ENCODE measurements around the gene KATNAL2.

KATNAL2 gene

GRCh38 chr18:47036298-47036874 lies 119.0 kb downstream of the KATNAL2 start:
- peak; percentile 29 for DNase-seq

DNA sequence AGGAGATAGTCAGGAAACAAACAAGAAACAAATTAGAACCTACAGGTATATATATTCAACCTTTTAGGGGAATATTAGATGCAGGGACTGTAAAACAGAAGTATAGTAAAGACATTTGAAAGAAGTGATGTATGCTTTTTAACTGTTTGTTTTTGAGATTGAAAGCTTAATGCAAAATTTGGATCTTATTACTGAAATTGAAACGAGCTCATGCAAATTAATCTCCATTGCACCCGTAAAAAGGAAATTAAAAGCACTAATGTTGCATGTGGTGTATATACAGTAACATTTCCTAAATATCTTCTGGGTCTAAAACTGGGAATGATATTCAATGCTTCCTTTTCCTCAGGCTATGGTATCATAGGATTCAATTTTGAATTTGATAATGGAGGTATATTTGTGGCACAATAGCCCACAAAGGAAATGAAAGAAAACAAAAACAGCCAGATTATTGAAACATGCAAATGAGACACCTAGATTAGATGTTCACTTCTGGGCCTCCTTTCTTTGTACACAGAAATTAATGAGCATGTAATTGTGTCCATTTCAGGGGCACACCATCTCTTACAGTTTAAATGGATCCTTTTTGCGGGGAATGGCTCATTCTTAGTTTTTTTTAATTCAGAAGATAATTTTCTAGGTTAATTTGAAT lies 119.7 kb downstream of the KATNAL2 start:
- no peak for DNase-seq

DNA sequence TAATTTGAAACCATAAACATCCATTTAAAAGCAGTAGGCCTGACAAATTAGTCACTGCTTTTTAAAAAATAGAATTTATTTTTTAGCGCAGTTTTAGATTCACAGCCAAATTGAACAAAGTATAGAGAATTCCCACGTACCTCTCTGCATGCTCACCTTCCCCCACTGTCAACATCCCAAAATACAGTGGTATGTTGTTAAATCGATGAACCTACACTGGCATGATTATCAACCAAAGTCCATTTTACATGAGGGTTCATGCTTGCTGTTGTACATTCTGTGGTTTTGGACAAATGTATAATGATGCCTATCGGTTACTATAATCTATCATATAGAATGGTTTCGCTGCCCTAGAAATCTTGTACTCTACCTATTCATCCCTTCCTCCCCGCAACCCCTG lies 123.6 kb downstream of the KATNAL2 start:
- DNase-seq = no peak

GRCh38 chr18:47050468-47050867 lies 133.1 kb downstream of the KATNAL2 start:
- DNase-seq = peak; percentile 21

DNA sequence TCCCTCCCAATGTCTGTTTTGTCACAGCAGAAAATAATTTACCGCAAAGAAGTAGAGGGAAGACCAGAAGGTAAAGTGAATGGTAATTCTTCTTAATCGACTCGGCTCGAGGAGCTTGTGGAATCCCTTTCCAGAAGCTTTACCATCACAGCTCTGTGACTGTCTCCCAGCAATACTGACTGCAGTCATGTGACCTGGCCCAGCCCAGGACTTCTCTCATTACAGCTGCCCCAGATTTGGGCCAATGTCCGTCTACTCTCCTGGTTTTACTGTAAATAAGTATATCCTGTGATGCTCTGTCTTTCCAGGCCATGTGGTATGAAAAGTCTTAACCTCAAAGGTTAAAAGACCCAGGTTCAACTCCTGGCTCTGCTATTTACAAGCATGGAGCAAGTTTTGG lies 137.0 kb downstream of the KATNAL2 start:
- DNase-seq = no peak

DNA sequence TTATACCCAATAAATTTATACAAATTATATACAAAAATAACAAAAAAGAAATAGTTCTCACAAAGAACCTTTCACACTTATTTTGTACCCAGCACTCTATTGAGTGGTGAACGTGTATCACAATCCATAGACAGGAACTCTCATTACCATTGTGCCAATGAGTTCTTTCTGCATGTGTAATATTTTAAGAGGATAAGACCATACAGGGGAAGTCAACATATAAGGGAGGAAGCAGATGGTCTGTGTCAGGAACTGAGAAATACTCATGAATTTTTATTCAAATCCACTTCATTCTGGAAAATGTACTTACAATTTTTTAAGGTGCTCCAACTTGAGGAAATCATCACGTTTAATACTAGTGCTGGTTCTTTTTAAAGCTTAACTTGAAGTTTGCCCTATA lies 145.1 kb downstream of the KATNAL2 start:
- no peak for DNase-seq

DNA sequence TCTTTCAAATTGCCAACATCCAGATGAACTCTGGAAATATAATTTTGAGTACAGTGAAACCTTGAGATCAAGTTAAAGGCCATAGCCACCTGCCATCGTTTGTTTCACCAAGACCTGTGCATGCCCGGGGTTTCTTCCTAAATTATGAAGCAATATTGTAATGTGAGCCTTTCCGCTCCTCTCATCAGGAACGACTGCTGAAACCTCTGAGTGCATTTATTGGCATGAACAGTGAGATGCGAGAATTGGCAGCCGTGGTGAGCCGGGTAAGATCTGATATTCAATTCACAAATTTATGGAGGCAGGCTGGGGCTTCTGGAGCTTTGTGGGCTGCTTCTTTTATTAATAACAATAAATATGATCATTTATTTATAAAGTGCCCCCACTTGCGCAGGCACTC lies 145.7 kb downstream of the KATNAL2 start:
- no peak for DNase-seq

- no peak for DNase-seq
Measured at GRCh38 chr18:47067648-47068047, 150.2 kb downstream of the KATNAL2 start.

DNA sequence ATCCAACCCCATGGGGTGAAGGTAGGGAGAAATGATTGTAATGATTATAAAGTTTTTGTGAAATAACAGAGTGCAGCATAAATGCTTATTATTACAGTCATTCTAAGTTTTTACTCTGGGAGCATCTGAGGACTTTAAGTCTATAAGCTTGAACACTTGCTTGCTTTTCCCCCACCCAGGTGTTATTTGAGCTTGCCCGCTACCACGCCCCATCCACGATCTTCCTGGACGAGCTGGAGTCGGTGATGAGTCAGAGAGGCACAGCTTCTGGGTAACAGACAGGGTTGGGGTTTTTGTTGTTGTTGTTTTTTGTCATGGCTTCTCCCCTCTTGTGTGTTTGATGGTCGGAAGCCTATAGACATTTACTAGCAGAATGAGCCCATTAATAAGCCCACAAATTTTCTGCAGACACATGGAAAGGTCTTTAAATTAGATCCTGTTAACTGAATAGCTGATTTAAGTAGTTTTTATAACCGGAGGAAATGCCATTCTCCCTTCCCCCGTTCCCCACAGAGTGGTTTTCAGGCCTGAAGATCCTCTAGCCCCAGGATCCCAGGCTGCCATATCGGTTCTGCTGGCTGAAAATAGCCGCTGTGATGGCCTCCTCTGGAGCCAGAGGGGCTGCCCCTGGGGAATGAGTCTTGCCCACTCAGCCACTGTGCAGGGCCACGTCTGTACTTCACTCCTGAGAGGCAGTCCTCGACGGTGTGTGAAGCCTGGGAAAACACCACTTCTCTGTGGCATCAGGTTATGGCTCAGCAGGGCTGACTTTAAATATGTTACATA lies 157.9 kb downstream of the KATNAL2 start:
- DNase-seq = peak; percentile 0

GRCh38 chr18:47077111-47077510 lies 159.7 kb downstream of the KATNAL2 start:
- DNase-seq = no peak

GRCh38 chr18:47080872-47081271 lies 163.5 kb downstream of the KATNAL2 start:
- DNase-seq = no peak

DNA sequence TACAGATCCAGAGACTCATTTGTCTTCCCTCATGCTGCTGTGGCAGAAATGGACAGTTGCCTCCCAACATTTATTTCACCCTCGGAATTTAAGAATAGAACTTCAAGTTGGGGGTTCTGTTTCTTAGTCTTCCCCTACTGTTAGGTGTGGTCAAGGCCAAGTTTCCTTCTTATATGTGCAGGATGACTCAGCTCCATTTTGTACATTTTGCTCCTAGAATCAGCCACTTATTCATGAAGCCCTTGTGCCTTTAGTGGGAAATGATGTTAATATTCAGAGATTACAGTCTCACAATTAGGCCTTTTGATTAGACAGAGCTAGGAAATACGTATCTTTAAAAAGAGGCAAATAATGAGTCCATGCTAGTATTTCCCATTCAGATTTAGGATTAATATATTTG lies 164.2 kb downstream of the KATNAL2 start:
- no peak for DNase-seq

DNA sequence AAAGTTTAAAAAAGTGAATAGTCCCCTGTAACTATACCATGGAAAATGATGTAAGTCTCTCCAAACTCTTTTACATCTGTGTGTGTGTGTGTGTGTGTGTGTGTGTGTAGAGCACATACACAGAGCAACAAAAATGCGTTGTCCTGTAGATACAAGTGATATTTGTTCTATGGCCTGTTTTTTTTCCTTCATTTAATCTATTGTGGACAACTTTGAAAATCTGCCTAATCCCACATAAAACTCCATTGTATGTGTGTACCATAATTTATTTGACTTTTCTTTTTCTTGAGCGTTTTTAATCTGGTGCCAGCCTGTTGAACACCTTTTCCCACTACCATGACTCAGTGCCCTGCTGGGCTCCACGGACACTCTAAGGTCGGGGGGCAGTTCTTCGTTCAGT lies 170.3 kb downstream of the KATNAL2 start:
- DNase-seq = no peak

DNA sequence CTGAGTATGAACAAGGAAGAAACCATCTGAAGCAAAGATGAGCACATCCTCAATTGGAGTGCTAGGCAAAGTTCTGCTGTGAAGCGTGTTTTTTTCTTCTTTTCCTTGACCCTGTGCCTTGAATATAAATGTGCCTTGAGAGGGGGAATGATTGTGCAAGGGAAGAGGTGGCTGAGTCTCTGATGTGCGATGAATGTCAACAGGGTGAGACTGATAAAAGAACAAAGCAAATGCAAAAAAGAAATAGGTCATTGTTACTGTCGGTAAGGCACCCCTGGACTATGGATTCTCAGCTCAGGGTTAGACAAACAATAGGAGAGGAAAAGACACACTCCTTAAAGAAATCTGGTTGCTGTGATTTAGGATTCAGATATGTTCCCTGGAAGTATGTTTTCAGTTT lies 178.4 kb downstream of the KATNAL2 start:
- no peak for DNase-seq

GRCh38 chr18:47100212-47100831 lies 182.9 kb downstream of the KATNAL2 start:
- DNase-seq = peak; percentile 39

GRCh38 chr18:47108373-47108772 lies 191.0 kb downstream of the KATNAL2 start:
- DNase-seq = no peak

DNA sequence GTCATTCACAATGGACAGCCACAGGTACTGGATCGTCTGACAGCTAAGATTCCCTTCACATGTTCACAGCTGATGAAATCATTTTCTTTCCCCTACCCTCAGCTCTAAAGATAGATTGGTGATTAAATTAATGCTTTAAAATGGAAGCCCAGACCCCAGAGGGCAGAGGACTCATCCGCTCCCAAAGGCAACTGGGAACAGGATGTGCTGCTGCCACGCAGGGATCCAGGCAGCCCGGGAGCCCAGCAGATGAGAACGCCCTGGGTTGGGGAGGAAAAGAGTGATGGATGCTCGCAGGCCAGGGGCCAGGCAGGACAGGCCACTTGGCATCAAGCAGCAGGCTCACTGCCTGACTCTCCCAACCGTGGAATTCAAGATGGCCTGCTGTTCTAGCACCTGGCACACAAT lies 191.6 kb downstream of the KATNAL2 start:
- no peak for DNase-seq

DNA sequence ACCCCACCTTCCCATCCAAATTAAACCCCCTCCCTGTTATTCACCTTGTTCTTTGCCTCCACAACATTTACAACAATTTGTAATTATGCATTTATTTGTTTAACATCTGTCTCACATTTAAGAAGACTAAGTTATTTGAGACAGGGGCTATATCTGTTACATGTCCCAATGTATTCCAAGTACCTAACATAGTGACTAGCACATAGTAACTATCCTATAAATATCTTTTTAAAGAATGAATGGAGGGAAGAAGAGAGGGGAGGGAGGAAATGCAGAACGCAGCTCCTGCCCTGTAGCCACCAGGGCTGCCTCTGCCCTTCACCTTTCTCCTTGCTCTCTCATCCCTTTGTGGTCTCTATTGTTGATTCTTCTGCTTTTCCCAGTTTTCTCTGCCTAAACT lies 192.3 kb downstream of the KATNAL2 start:
- no peak for DNase-seq

DNA sequence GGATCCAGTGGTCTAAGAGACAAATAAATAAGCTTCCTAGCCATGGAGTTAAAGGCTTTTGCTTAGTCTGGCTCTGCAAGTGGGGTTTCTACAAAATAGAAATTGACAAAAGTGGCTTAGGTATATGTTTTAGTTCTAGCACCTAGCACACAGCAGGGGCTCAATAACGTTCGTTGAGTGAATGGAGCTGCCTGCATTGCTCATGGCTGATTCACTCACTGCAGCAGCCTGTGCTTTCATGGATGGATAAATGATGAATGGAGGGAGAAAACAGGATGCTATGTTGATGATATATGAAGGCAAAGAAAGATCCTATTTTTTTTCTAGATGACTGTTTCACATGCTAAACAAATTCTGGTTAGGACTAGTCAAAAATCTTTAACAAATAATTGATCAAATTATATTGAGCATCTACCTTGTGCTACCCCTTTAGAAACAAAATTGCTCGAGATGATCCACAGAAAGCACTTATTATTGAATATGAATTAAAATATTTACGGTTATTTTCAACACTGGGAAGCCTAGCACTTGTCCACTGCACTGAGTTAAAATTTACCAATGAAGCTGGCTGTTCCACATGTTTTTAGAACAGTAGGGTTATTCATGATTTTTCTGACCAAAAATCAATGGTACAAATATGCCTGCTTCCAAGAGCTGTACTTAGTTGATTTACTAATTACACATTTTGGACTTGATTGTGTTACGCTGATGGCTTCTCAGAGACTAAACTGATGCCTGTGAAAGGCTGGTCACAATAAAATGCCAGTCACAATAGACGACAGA lies 193.3 kb downstream of the KATNAL2 start:
- no peak for DNase-seq

- DNase-seq = no peak
Measured at GRCh38 chr18:47113796-47114540, 196.6 kb downstream of the KATNAL2 start.

- DNase-seq = no peak
Measured at GRCh38 chr18:47115205-47115604, 197.8 kb downstream of the KATNAL2 start.

DNA sequence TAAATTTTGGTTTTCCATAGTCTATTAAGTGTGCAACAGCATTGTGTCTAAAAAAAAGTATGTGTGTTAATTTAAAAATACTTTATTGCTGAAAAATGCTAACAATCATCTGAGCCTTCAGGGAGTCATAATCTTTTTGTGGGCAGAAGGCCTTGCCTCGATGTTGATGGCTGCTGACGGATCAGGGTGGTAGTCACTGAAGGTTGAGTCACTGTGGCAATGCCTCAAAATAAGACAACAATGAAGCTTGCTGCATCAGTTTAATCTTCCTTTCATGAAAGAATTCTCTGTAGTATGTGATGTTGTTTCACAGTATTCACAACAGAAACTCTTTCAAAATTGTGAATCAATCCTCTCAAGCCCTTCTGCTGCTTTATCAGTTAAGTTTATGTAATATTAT lies 201.6 kb downstream of the KATNAL2 start:
- no peak for DNase-seq

All from NCI-H510A treated with DMSO at 0.1 percent for 48 hours (cell line).